HepG2 (cell line): ENCODE results near the gene ODC1. TPM values are rescaled to one million over a fixed set of nuclear protein-coding genes. Genes with fewer than 3 reads are reported as not detected.
A peak's percentile ranks its signal among the peaks of the same experiment; 100 is the strongest.

Experiments used
- BHLHE40 ChIP-seq: IDR thresholded peaks from 2 replicates; pipeline ENCODE4 v1.6.1; 2011; ENCODE audit warnings: low read length, improper control_type of control experiment
- BRCA1 ChIP-seq: sonication (generic); formaldehyde crosslinking; IDR thresholded peaks from 2 replicates; pipeline ENCODE4 v1.4.0; 2020; ENCODE audit warnings: missing genetic modification reagents
- GPBP1L1 ChIP-seq: sonication (generic); formaldehyde crosslinking; IDR thresholded peaks from 2 replicates; pipeline ENCODE4 v1.5.0; 2020; ENCODE audit warnings: mild to moderate bottlenecking, missing genetic modification reagents
- HNF1B ChIP-seq: sonication (generic); formaldehyde crosslinking; IDR thresholded peaks from 2 replicates; pipeline ENCODE4 v1.5.1; 2020; ENCODE audit warnings: mild to moderate bottlenecking, moderate library complexity, missing genetic modification reagents
- MYPOP ChIP-seq: sonication (generic); formaldehyde crosslinking; IDR thresholded peaks from 2 replicates; pipeline ENCODE4 v1.8.1; 2023; ENCODE audit warnings: mild to moderate bottlenecking, moderate library complexity, missing genetic modification reagents
- PAX8 ChIP-seq: sonication (generic); formaldehyde crosslinking; IDR thresholded peaks from 2 replicates; pipeline ENCODE4 v1.8.0; 2022; ENCODE audit warnings: mild to moderate bottlenecking, missing genetic modification reagents, borderline replicate concordance
- SNRNP70 ChIP-seq: fragments of 200-400 bp; formaldehyde crosslinking; IDR thresholded peaks from 2 replicates; pipeline ENCODE4 v1.6.1; 2017; ENCODE audit warnings: mild to moderate bottlenecking, low read depth, low read length, moderate library complexity
- XRCC5 ChIP-seq: fragments of 200-400 bp; formaldehyde crosslinking; optimal IDR thresholded peaks from 2 replicates; pipeline ENCODE3; 2017; ENCODE audit warnings: mild to moderate bottlenecking, low read length
- ZNF75D ChIP-seq: sonication (generic); formaldehyde crosslinking; IDR thresholded peaks from 2 replicates; pipeline ENCODE4 v1.8.1; 2023; ENCODE audit warnings: missing genetic modification reagents, mild to moderate bottlenecking, borderline replicate concordance
- ZNF768 ChIP-seq: sonication (generic); formaldehyde crosslinking; IDR thresholded peaks from 2 replicates; pipeline ENCODE4 v1.4.0; 2020; ENCODE audit warnings: missing genetic modification reagents
- polyA plus RNA-seq, 8 experiments: library from polyadenylated mRNA; depleted of rRNA in 3 of 8; stranded (reverse) in 7 of 8; unstranded in 1 of 8; fragments of >200 nt; fragmentation: Illumina TruSeq in 4 of 8; extraction: Trizol in 4 of 8; gene quantifications; 2 replicates each; pipeline versions ENCODE4 v1.2.1 to v1.2.3, GENCODE V29; 2011 to 2016; ENCODE audit warnings: low read depth in 4 of 8, missing spikeins in 1 of 8, mixed read lengths in 1 of 8; ENCODE audit not compliant: insufficient read depth in 1 of 8
- total RNA-seq, 5 experiments: library from RNA; depleted of rRNA; stranded (reverse); fragments of >200 nt; fragmentation: Illumina TruSeq; extraction: Trizol; gene quantifications; 2 replicates each; pipeline ENCODE4 v1.2.3, GENCODE V29; 2016; ENCODE audit warnings: low read depth in 1 of 5

Gene ODC1
- total and polyA plus RNA-seq, 2 of the 13 experiments (the other 11 are each of a cell fraction or from before 2014, with no cell fraction given) = 142 to 371 TPM

GRCh38 chr2:10497797-10498251 is 49.7 kb upstream of the ODC1 start (continued):
- no peak for TF ChIP-seq GPBP1L1 (CRISPR knock-in tag)
- no peak for TF ChIP-seq BRCA1 (CRISPR knock-in tag)
- peak; percentile 39; the same call in 1 of the 2 replicates for TF ChIP-seq ZNF768 (CRISPR knock-in tag)
- peak; percentile 86 for TF ChIP-seq BHLHE40
- peak; percentile 71 for TF ChIP-seq XRCC5
- TF ChIP-seq MYPOP (CRISPR knock-in tag) = 0 out of 2 replicates have a peak, but pooled peaks have one; percentile 26
- no peak for TF ChIP-seq ZNF75D
- TF ChIP-seq SNRNP70 = no peak
- no peak for TF ChIP-seq PAX8 (CRISPR knock-in tag)
- 0 out of 2 replicates have a peak, but pooled peaks have one; percentile 20 for TF ChIP-seq HNF1B
